GM13976 (cell line): ENCODE data around the gene HIRIP3.

Experiments
- DNase-seq: peaks from one replicate; pipeline ENCODE4 v3.0.0; 2012; ENCODE audit warnings: low spot score
- CTCF ChIP-seq: IDR thresholded peaks from 2 replicates; pipeline ENCODE4 v1.5.1; 2012; ENCODE audit warnings: borderline replicate concordance, mild to moderate bottlenecking; ENCODE audit not compliant: insufficient read depth; ENCODE audit errors: extremely low read depth, missing control alignments, control extremely low read depth
- in situ Hi-C: fragments of 300-500 bp; cut with MboI; formaldehyde crosslinking; loops from one replicate; pipeline ENCODE4 v1.12.0; 2022; ENCODE audit warnings: low sequenced_read_pairs, mixed read lengths, inconsistent platforms; ENCODE audit not compliant: unreplicated experiment

The HIRIP3 gene

GRCh38 chr16:30000735-30001631 lies 5.6 kb upstream of the HIRIP3 start:
- TF ChIP-seq CTCF: no peak
- in situ Hi-C loops: loop anchor here (25.0 kb wide), 1 partner anchor 314 kb away; the partner anchor contains the start of gene QPRT
- DNase-seq: no peak

GRCh38 chr16:29999605-30000004 lies 4.2 kb upstream of the HIRIP3 start:
- DNase-seq: no peak
- TF ChIP-seq CTCF: no peak
- in situ Hi-C loops: loop anchor here (25.0 kb wide), 1 partner anchor 312 kb away; the partner anchor contains the start of gene QPRT

GRCh38 chr16:29996766-29997250 lies 1.4 kb upstream of the HIRIP3 start:
- TF ChIP-seq CTCF: no peak
- DNase-seq: no peak
- in situ Hi-C loops: no loop called here

GRCh38 chr16:29995911-29996765 lies 721 bp upstream of the HIRIP3 start, which contains the start of gene INO80E:
TSS of gene INO80E (plus strand) at chr16:29996241. CDS start at chr16:29996311, 70 bp downstream.
- in situ Hi-C loops: no loop called here
- peak; percentile 100 for DNase-seq
- TF ChIP-seq CTCF: no peak

- TF ChIP-seq CTCF: no peak
- peak; percentile 84 for DNase-seq
- in situ Hi-C loops: no loop called here
Measured at GRCh38 chr16:29994600-29995323, 655 bp downstream of the HIRIP3 start.
